ENCODE data around the gene WDR17.
"Not testable (repeated sequence)": the region's sequence is repeated elsewhere in the genome, so short reads cannot be mapped to it uniquely, and the experiment has no call there.

WDR17 gene

GRCh38 chr4:176191974-176192373 lies 126.3 kb downstream of the WDR17 start:
- DNase-seq (ENCODE audit: low read depth in 2 of 2) = no peak

GRCh38 chr4:176193126-176193525 lies 127.5 kb downstream of the WDR17 start:
- no peak for DNase-seq (ENCODE audit: low read depth in 2 of 2)

GRCh38 chr4:176193938-176194337 lies 128.3 kb downstream of the WDR17 start:
- no peak for DNase-seq (ENCODE audit: low read depth in 2 of 2)

GRCh38 chr4:176195184-176195978 lies 129.7 kb downstream of the WDR17 start, which contains the start of gene SPATA4:
Gene SPATA4, minus strand, starts transcription at chr4:176195585. Its CDS starts 23 bp downstream, at chr4:176195562.
- peak; percentile 88 to 89 for DNase-seq (ENCODE audit: low read depth in 2 of 2)

GRCh38 chr4:176198316-176198903 lies 132.8 kb downstream of the WDR17 start:
- DNase-seq (ENCODE audit: low read depth in 2 of 2) = no peak

GRCh38 chr4:176205299-176205698 lies 139.7 kb downstream of the WDR17 start:
- DNase-seq (ENCODE audit: low read depth in 2 of 2) = no peak

GRCh38 chr4:176207839-176208238 lies 142.2 kb downstream of the WDR17 start:
- no peak for DNase-seq (ENCODE audit: low read depth in 2 of 2)

- no peak for DNase-seq (ENCODE audit: low read depth in 2 of 2)
These were observed 143.9 kb downstream of the WDR17 start for GRCh38 chr4:176209535-176209934.

- no peak for DNase-seq (ENCODE audit: low read depth in 2 of 2)
These were observed 144.5 kb downstream of the WDR17 start for GRCh38 chr4:176210101-176210500.

GRCh38 chr4:176210579-176211296 lies 145.1 kb downstream of the WDR17 start:
- no peak for DNase-seq (ENCODE audit: low read depth in 2 of 2)

GRCh38 chr4:176212351-176212750 lies 146.7 kb downstream of the WDR17 start:
- DNase-seq (ENCODE audit: low read depth in 2 of 2) = not testable (repeated sequence)

- no peak for DNase-seq (ENCODE audit: low read depth in 2 of 2)
These were observed 151.9 kb downstream of the WDR17 start for GRCh38 chr4:176217510-176217909.

GRCh38 chr4:176222149-176222548 lies 156.5 kb downstream of the WDR17 start:
- DNase-seq (ENCODE audit: low read depth in 2 of 2) = no peak

GRCh38 chr4:176223561-176223960 lies 157.9 kb downstream of the WDR17 start:
- DNase-seq (ENCODE audit: low read depth in 2 of 2) = no peak

GRCh38 chr4:176226736-176227135 lies 161.1 kb downstream of the WDR17 start:
- DNase-seq (ENCODE audit: low read depth in 2 of 2) = no peak

- no peak for DNase-seq (ENCODE audit: low read depth in 2 of 2)
These were observed 164.0 kb downstream of the WDR17 start for GRCh38 chr4:176229645-176230044.
